C1 segment of cervical spinal cord (tissue), 14 donors: ENCODE measurements around the gene EDEM3.
"Not testable (repeated sequence)": the region's sequence is repeated elsewhere in the genome, so short reads cannot be mapped to it uniquely, and the experiment has no call there.

Source experiments
- DNase-seq, 14 donors: peaks; one replicate each; lab custom pipeline; 2025; lab: John Stamatoyannopoulos, UW

EDEM3 gene, protein sequence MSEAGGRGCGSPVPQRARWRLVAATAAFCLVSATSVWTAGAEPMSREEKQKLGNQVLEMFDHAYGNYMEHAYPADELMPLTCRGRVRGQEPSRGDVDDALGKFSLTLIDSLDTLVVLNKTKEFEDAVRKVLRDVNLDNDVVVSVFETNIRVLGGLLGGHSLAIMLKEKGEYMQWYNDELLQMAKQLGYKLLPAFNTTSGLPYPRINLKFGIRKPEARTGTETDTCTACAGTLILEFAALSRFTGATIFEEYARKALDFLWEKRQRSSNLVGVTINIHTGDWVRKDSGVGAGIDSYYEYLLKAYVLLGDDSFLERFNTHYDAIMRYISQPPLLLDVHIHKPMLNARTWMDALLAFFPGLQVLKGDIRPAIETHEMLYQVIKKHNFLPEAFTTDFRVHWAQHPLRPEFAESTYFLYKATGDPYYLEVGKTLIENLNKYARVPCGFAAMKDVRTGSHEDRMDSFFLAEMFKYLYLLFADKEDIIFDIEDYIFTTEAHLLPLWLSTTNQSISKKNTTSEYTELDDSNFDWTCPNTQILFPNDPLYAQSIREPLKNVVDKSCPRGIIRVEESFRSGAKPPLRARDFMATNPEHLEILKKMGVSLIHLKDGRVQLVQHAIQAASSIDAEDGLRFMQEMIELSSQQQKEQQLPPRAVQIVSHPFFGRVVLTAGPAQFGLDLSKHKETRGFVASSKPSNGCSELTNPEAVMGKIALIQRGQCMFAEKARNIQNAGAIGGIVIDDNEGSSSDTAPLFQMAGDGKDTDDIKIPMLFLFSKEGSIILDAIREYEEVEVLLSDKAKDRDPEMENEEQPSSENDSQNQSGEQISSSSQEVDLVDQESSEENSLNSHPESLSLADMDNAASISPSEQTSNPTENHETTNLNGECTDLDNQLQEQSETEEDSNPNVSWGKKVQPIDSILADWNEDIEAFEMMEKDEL

DNA sequence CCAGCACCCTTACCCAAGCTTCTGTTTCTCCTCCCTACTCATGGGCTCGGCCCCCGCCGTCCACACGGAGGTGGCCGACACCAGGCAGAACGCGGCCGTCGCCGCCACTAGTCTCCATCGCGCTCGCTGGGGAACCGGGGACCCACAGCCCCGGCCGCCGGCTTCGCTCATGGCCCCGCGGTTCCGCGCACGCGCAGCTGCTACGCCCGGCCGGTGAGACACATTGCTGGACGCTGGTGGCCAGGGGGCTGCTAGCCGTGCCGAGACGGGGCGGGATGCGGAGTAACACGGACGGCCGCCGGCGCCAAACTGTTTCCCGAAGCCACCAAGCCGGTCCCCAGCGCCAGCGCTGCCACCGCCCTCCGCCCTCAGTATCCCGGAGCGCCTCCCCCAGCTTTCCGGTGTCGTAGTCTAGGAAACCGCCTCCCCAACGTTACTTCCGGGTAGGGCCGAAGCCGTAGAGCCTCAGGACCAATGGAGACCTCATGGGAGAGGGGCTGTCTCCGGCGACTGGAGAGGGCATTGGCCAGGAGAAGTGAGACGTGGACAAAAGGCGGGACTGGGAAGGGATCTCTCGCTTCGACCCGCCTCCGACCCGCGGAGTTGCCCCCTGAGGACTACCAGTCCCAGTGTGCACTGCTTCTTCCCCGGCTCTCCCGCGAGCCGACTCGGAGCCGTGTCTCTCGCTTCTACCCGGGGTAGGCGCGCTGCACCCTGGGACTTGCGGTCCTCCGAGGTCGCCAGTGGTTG is at the start of gene EDEM3:
EDEM3 (minus strand) TSS at position 383 of the 750 bp plus-strand sequence; CDS start at position 171, 212 bp downstream.
- DNase-seq: peak; percentile 86 to 100 (median 98)

DNA sequence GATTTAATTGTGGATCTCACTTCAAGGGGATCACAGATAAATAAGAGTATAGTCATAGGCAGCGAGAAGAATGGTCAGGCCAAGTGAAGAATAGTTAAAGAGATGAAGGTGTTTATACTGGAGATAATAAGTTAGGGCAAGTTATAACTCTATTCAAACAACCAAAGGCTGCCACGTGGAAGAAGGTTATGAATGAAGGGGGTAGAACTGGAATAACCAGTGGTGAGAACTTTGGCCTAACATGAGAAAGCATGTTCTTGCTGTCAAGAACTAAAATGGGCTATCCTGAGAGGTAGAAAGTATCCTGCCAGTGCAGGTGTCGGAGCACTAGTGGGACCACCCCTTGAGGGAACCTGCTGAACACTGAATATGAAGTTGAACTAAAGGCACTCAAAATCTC is 49.6 kb upstream of the EDEM3 start:
- no peak for DNase-seq

DNA sequence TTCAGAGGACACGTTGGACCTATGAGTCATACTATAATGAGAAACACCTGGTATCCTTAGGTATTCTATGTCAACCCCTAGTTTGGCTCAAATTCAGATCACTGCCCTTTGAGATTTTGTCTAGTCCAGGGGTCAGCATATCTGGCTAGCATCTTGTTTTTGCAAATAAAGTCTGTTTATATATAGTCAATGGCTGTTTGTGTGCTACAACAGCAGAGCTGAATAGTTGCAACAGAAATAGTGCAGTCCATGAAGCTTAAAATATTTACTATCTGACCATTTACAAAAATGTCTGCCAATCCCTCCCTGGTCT is 48.5 kb upstream of the EDEM3 start:
- no peak for DNase-seq

DNA sequence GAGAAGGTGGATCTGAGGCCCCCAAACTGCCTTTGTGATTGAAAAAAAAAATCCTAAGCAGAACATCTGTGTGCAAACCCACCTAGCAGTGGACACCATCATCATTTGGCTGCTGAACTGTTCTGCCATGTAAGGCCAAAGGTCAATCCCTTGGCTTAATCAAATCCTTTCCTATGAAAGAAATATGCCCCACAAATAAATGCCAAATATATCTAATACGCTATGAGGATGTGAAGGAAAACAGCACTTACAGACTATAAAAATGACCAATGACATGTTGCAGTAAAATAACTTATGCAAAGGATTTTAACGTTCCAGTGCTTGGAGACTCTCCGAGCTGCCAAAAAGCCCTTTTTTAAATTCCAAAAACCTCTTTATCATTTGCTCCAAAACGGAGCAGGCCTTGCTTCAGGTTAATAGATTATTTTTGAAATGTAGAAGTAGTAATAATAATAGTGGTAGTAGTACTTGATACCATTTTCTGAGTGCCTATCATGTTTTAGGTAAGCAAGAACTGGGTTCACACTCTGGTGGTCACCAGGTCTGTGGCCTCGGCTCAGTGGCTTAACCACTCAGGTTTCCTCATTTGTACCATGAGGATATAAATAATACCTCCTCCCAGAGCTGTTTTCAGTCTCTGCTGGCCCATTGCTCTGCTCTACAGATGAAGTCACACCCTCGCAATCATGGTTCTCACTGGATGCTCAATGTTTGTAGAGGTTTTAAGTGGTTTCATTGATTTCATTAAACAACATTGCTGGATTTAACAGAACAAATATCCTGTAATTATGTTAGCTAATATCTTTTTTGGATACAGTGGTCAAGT is 47.9 kb upstream of the EDEM3 start:
- DNase-seq: no peak

DNA sequence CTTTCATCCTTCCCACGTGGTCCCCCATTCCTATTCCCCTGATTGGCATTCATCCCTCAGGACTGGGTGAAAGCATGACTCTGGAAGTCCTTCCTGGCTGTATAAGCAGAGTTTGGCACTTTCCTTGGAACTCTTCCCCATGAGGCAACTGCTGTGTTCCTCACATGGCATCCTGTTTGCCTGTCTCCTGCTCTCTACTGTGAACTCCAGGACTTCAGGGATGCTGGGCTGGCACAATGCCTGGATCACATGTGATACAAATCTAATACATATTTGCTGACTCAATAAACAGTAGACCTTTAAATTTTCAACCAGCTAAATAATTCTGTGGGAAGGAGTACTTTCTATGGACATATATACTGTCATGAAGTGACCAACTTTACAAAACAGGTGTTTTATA is 46.8 kb upstream of the EDEM3 start:
- no peak for DNase-seq

DNA sequence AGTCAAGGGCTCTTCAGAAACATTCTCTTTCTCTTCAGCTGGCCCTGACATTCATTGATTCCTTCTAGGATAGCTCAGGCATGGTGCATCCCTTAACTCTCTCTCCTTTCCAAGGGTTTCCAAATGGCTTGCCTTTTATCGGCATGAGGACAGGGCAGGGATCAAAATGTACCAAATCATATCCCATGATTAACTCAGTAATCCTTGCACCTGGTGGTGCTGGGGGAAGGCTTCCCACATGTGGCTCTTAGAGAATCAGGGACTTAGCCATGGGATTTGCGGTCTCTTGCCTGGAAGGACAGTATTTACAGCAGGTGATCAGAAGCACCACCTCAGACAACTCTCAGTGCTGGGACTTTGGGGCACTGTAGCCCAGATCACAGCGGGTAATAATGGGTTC is 46.2 kb upstream of the EDEM3 start:
- DNase-seq: no peak

DNA sequence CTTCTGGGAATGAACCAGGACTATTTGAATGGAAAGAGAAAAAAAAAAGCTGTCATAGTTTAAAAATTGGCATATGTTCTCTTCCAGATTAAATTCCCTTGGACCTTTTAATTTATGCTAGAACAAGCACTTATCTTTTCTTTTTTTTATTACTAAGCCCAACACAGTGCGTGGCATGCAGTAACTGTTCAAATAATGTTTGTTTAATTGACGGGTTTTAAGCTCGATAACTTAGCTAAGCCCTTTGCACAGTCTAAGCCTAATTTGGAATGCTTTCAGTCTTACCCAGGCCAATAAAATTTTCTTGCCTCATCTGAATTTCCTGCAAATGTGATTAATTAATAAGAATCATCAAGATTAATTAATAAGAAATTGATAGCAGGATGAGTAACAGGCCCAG is 39.3 kb upstream of the EDEM3 start:
- DNase-seq: no peak

DNA sequence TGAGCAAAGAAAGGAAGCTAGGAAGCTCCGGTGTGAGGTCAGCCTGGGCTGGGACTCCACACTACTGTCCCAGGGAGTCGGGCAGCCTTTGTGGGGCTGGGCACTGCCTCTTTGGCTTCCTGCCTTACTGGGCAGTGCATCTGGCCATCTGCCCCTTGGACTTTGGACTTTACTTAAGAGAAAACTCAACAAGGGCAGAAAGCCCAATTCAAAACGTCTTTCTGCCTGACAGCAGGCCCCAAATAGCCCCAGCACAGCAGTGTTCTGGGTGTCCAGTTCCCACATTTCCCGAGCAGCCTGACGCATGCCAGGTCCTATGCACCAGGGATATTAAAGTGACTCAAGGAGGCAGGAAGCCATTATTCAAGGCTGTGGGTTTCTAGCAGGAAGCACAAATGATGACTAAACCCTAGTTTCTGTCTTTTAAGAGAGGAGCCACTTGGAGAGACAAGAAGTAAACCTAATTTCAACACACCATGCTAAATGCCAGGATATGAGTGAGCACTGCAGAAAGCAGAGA is 37.9 kb upstream of the EDEM3 start:
- peak in 11 of 14 donors; percentile 6 to 85 (median 54) for DNase-seq

DNA sequence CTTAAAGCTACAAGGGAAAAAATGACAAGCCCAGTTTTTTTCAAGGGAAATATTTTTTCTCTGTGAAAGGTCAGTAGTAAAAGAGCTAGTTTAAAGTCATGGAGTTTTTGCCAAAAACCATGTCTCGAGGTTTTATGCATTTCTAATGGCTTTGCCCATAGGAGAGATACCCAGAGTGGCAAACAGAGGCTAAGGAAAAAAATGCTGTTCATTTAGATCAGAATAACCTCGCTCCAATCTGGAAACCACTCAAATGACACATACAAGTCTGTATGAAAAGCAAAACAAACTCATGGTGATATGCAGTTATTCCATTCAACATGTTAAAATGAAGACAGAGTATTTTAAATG is 36.9 kb upstream of the EDEM3 start:
- no peak for DNase-seq

DNA sequence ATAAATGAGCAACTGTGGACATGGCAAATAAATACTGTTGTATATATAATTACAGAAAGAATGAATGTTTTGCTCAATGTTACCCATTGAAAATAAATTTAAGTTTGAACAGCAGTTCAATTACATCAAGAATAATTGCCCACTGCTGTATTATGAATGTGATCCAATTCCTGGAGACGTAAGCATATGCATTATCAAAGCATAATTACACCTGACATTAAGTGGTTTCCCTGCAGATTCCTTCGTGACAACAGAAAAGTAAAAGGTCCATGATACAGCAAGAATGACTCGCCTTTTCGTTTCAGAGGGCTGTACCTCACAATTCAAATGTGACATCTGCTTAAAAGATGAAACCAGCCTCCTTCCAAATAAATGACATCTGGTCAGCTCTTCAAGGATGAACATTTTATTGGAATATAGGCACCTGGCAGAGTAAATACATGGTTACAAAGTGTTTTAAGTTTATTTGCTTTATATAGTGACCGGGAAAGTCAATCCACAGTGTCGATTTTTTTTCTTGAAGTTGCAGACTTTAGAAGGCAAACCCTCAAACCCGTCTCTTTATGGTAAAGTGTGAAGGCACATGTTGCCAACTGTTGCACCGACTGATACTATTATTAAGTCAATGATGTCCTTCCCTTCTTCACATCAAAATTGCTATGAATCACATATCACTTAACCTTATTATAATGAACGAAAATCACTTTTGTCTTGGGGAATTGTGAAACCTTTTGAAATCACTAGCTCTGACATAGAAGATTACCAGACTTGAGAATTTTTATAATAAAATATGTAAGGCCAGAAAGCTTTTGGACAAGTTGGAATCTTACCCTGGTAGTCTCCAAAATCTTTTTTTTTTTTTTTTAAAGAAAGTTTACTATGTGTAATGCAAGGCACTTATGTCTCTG is 36.2 kb upstream of the EDEM3 start:
- DNase-seq: no peak

DNA sequence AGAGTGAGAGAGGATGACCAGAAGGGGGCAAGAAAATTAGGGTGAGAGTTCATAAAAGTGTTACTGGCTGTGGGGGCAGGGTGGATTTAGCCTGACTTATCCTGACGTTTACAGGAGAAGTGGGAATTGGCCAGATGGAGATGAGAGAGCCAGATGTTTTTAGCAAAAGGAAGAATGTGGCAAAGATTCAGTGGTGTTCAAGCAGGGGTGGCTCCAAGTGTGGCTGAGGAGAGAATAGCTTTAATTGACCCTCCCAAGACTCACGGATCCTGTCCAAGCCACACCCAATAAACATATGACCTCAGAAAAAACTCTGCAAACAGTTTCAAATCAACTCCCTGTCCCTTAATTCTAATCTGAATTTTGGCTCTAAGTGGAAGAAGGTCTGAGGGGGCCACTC is 35.2 kb upstream of the EDEM3 start:
- no peak for DNase-seq

DNA sequence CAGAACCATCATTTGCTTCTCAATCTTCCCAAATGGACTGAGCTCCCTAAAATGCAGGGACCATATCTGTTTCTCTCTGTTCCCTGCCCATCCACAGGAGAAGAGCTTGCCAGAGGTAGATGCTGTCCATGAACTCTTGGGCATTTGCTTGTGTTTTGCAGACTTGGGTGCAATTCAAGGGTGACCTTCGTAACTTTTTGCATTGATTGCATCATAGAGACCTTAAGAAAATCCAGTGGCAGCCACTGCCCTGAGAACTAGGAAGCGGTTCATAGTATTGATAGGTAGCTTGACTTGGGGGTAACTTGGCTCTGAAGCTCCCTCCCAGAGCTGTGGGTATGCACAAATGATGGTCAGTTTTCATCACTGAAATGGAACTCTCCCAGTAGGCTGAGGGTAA is 34.3 kb upstream of the EDEM3 start:
- no peak for DNase-seq

DNA sequence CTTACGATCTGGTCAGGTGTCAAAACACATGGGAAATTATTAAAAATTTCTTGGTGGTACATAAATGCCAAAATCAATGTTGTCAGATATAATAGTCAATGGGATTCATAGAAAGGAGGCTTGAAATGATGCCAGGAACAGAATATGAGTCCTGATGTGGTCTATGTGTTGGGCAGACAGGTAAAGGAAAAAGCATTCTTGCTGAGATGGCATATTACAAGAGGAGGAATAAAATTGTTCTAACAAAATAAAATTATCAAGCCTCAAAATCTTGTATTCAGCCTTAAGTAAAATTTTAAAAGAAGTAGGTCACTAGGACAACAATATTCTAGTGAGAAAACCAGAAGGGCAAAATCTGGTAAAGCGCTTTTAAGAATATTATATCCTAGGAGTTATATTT is 30.9 kb upstream of the EDEM3 start:
- no peak for DNase-seq

DNA sequence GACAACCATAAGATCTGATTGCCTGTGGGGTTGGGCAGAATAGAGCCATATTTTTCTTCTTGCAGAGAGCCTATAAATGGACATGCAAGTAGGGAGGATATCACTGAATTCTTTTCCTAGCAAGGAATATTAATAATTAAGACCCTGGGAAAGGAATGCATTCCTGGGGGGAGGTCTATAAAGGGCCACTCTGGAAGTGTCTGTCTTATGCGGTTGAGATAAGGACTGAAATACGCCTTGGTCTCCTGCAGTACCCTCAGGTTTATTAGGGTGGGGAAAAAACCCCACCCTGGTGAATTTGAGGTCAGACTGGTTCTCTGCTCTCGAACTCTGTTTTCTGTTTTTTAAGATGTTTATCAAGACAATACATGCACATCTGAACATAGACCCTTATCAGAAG is 29.1 kb upstream of the EDEM3 start:
- not testable (repeated sequence) for DNase-seq

DNA sequence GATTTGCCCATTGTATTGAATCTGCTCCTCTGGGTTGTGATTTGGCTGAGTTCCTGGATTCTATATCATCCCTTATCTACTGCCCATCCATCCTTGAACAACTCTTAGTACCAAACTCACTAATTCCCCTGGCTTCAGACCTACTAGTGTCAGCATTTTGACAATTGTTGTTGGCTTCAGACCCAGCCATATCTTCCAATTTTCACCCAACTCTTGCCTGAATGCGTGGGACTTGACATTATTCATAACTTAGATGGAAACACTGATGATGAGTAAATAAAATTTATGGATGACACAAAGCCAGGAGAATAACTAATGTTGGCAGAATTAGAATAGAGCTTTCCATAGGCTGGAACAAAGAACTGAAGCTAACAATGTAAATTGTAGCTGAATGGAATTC is 27.3 kb upstream of the EDEM3 start:
- DNase-seq: no peak

DNA sequence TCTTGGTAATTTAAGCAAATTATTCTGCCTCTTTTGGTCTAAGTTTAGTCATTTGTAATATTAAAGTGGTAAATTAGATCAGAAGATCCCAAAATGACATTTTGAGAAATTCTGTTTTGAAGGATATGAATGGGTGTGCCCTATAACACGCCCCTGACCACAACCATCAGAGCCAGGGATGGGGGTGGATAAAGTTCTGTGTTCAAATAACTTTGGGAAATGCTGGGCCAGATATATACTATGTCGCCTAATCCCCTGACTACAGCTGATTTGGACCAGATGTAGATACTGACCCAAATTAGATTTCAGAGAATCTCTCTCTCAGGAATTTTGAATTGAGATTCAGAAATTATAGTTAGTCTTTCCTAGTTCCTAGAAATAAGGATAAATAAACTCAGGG is 21.2 kb upstream of the EDEM3 start:
- no peak for DNase-seq

DNA sequence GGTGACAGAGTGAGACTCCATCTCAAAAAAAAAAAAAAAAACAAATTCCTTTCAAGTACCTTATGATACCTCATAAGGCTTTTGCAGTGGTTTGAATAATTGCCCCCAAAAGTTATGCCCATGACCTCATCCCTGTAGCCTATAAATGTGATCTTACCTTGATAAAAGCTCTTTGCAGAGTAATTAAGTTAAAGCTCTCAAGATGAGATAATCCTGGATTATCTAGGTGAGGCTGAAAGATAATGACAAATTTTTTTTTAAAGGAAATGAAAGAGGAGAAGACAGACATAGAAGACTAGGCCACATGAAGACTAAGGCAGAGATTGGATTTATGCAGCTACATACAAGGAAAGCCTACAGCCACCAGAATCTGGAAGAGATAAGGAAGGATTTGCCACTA is 20.7 kb upstream of the EDEM3 start:
- no peak for DNase-seq

DNA sequence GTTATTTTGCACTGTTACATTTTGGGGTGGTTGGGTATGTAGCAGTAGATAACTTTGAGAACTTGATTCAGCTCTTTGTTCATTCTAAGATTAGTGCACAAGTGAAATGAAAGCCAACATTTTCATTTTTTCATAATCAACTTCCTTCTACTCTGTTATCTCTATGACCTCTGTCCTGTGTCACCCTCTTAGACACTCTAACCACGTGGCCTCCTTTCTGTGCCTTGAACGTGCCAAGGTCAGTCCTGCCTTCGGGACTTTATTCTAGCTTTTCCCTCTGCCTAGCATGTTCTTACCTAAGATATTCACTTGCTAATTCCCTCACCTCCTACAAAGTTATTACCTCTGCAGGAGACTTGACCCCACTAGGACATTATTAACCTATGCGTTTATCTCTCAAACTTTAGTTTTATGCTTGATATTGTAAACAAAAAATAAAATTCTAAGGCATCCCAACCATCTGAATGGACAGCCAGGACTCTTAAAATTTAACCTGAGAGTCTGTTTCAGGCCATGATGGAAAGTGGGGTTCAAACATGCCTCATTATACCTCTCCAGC is 19.2 kb upstream of the EDEM3 start:
- no peak for DNase-seq

DNA sequence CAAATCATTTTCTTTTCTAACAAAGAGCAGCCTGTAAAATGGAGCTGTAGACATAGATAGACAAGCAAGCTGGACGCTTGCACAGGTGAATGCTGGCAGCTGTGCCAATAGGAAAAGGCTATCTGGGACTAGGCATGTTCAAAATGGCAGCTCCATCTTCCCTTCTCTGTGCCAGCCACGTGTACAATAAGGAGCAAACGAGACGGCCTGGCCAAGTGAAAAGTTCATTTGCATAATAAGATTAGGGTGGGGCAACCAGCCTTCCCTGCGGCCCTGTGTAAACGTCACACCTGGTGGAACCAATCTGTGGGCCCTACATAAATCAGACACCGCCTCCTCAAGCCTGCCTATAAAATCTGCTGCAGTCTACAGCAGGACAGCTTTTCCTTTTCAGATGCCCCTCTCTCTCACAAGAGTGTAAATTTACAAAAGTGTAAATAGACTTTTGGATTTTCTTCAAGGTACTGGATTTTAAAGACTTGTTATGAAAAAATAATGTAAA is 16.6 kb upstream of the EDEM3 start:
- DNase-seq: no peak
